ENCODE data around the gene RHPN2.
"Not testable (repeated sequence)": the region's sequence is repeated elsewhere in the genome, so short reads cannot be mapped to it uniquely, and the experiment has no call there.

RHPN2 gene

DNA sequence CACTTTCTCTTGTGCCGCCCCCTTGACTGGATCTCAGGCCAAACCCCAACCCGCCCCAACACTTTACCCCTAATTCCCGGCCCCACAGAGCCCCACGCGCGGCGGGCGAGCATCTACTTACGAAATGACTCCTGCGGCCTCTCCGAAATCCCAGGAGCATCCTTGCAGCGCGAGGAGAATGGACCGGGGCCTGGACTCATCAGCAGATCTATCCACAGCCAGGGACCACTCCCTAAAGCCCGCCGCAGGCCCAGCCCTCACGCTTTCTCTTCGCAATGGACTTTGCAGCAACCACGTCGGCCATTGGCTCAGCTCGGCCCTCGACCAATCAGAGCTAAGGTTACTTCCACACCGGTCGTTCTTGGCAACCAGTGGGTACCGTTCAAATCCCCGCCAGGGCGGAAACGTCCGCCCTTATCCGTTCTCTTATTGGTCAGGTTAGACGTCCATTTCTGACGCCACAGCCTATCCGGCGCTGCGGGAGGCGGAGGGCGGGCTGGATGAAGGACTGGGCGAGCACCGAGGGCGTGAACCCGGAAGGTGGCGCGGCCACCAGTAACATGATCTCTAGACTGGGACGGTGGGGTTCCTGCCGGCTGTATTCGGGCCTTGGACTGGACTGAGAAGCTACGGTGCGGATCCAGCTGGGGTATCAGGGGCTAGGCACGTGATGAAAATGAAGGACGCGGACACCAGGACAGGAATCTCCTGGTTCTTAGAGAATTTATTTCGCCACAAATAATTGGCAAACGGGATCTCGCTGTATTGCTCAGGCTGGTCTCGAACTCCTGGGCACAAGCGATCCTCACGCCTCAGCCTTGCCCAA is 92.8 kb downstream of the RHPN2 start, which contains the start of the genes CEP89 and FAAP24:
Gene CEP89 (minus strand): TSS at position 244 of the 826 bp plus-strand sequence. CDS start 84 bp downstream, at position 160.
Gene FAAP24 (plus strand): TSS at position 528 of the 826 bp plus-strand sequence. CDS start 955 bp downstream, outside the sequence.
- peak; percentile 99 for DNase-seq

DNA sequence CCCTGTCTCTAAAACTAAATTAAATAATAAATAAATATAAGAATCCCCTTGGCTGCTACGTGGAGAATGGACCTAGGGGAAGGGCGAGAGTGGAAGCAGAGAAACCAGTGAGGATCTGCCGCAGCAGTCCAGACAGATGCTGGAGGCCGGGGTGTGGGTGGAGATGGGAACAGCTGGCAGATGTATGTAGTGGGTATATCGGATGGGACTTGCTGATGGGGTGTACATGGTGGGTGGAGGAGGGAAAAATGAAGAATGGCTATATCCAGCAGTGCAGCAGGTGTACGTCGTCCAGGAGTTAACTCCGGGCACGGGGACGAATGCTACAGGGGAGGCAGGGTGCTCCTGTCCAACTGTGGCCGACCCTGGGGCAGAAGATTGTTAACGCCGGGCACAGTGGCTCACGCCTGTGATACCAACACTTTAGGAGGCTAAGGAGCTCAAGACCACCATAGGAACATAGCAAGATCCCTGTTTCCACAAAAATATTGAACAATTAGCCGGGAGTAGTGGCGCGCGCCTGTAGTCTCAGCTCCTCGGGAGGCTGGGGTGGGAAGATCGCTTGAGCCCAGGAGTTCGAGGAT is 93.6 kb downstream of the RHPN2 start:
- DNase-seq: no peak

DNA sequence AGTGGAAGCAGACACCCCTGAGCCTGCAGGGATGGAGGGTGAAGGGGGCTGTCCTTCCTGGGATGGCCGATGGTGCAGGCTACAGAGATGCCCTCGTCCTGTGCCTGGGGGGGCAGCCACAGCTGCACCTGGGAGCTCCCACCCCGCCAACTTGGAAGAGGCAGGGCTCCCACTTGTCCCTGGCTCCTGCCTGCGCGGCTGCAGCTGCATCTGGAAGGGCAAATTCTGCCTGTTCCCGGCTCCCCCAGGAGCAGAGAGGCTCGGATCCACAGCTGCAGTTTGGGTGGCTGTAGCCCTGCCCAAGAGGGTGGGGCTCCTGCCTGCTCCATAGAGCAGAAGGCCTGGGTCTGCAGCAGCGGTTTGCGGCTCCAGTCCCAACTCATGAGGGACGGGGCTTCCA is 95.1 kb downstream of the RHPN2 start:
- no peak for DNase-seq

DNA sequence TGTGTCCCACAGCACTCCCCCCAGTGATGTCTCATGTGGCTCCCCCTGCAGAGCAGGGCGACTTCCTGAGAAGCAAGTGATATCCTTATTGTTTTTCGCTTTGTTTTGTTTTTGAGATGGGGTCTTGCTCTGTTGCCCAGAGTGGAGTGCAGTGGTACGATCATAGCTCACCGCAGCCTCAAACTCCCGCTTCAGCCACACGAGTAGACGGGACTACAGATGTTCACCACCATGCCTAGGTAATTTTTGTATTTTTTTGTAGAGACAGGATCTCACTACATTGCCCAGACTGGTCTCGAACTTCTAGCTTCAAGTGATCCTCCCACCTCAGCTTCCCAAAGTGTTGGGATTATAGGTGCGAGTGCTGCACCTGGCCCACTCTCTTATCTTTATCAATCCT is 97.9 kb downstream of the RHPN2 start:
- no peak for DNase-seq

DNA sequence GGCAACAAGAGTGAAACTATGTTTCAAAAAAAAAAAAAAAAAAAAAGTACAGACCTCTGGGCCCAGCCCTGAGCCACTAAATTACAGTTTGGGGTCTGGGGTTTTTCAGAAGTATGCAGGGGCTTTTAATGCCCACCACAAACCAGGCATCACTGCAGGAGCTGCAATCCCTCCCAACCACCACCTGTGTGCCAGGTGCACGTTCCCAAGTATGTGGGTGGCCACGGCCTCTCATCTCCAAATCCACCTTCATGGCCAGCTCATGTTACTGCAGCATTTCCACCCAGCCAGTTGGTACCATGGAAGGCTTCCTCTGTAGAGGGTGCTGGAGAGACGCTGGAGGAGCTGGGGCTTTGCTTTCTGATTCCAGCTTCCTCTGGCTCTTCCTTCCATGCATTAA is 119.4 kb downstream of the RHPN2 start:
- no peak for DNase-seq

DNA sequence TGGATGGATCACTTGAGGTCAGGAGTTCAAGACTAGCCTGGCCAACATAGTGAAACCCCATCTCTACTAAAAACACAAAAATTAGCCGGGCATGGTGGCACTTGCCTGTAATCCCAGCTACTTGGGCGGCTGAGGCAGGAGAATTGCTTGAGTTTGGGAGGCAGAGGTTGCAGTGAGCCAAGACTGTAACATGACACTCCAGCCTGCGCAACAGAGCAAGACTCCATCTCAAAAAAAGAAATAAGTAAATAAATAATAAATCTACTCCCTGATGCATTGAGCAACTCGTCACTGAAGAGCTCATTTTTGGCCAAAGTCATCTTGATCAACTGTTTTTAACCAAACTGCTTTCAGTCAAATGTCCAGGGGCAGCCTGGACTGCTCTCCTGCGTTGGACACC is 123.4 kb downstream of the RHPN2 start:
- DNase-seq: not testable (repeated sequence)

DNA sequence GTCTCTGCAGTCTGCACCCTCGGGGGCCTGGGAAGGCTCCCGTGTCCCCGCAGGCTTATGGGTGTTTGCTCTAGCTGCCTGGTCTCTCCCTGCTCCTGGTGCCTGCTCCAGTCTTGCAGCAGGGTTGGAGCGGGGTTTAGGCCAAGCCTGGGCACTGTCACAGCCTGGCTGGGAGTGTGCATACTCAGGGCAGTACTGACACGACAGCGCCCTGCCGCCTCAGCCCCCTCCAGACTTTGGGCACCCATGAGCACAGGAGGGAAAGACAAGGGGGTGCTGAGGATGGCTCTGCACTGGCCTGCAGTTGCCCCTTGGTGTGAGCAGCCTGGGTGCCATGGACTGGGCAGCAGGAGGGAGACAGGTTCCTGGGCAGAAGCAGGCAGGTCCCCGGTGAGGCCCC is 128.6 kb downstream of the RHPN2 start:
- DNase-seq: no peak

DNA sequence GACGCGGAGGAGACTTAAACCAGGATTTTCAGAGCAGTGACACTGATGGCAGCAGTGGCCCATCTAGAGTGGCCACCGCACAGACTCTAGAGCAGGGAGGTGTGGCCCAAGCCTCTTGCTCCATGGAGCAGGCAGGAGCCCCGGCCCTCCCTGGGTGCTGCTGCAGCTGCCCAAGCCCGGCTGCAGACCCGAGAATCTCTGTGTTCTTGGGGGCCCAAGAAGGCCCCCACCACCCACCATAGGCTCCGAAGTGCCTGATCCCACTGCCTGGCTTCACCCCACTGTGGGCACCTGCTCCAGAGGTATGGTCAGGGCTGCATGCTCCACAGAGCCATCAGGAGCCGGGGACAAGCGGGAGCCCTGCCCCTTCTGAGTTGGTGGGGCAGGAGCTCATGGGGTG is 129.1 kb downstream of the RHPN2 start:
- no peak for DNase-seq

DNA sequence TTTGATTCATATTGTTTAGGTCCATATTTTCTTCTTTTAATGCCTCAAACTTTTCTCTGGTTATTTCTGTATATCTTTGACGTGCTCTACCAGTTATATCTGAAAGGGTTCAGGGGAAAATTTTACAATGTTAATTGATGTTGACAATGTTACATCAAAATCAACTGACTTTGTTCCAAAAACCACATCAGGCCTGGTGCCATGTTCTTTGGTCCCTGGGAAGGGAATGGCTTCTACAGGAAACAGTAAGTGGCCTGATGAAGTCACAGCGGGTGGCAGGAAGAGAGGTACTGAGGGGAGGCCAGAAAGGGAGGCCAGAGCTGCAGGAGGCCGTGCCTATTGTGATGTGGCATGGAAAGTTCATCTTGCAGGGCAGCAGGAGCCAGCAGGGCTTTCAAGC is 131.1 kb downstream of the RHPN2 start:
- no peak for DNase-seq

DNA sequence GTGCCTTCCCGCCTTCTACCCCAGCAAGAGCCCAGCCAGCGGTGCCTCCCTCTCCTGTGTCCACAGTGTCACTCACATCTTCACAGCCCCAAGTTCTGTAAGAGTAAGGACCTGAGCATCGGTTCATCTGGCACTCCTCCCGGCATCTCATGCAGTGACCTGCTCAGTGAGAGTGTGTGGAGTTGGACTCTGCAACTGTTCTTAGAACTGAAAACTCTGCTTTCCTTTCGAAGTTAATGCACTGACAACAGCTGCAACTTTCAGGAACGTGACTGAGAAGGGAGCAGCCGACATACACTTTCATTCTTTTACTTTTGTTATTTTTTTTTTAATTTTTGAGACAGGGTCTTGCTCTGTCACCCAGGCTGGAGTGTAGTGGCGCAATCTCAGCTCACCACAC is 134.1 kb downstream of the RHPN2 start:
- DNase-seq: no peak

DNA sequence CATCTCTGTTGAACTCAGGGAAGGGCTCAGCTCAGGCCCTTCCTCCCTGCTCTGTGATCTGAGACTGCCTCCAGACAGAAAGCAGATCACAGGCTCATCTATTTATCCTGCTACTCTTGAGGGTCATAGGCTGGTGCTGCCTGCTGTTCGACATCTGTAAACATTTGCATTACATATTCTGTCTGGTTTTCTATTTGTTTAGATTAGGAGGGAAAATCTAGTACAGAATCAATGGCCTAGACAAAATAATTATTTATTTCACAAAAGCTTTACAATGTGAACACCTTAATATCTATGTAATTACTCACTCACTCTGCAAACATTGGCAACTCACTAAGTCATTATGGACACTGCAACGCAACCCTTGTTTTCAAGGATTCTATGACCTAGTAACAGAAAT is 135.9 kb downstream of the RHPN2 start:
- no peak for DNase-seq

All from NCI-H446 treated with DMSO at 0.1 percent for 48 hours (cell line).